ENCODE results near the gene AUNIP.

The AUNIP gene

GRCh38 chr1:25825605-25826004 lies 33.7 kb downstream of the AUNIP start:
- DNase-seq: no peak

- no peak for DNase-seq
Observed at GRCh38 chr1:25821630-25822091, 37.6 kb downstream of the AUNIP start.

- no peak for DNase-seq
Observed at GRCh38 chr1:25821112-25821476, 38.2 kb downstream of the AUNIP start.

GRCh38 chr1:25820247-25821111 lies 38.8 kb downstream of the AUNIP start:
- peak; percentile 31 for DNase-seq

- peak; percentile 55 for DNase-seq
Observed at GRCh38 chr1:25819491-25820246, 39.6 kb downstream of the AUNIP start, which contains the start of gene MTFR1L. Gene MTFR1L (plus strand): TSS chr1:25819954. CDS start chr1:25823105, 3,151 bp downstream.

- DNase-seq: no peak
Observed at GRCh38 chr1:25818569-25818968, 40.7 kb downstream of the AUNIP start.

GRCh38 chr1:25817840-25818501 lies 41.3 kb downstream of the AUNIP start:
- DNase-seq: no peak

GRCh38 chr1:25816112-25816718 lies 43.0 kb downstream of the AUNIP start:
- no peak for DNase-seq

- no peak for DNase-seq
Observed at GRCh38 chr1:25815208-25816111, 43.8 kb downstream of the AUNIP start.

- DNase-seq: no peak
Observed at GRCh38 chr1:25814549-25815087, 44.6 kb downstream of the AUNIP start.

GRCh38 chr1:25813734-25814471 lies 45.4 kb downstream of the AUNIP start:
- no peak for DNase-seq

- no peak for DNase-seq
Observed at GRCh38 chr1:25813071-25813733, 46.1 kb downstream of the AUNIP start.

- no peak for DNase-seq
Observed at GRCh38 chr1:25811384-25812082, 47.7 kb downstream of the AUNIP start.

GRCh38 chr1:25810341-25811299 lies 48.6 kb downstream of the AUNIP start:
- no peak for DNase-seq

GRCh38 chr1:25809929-25810328 lies 49.3 kb downstream of the AUNIP start:
- DNase-seq: no peak

- DNase-seq: no peak
Observed at GRCh38 chr1:25809283-25809926, 49.9 kb downstream of the AUNIP start.

- no peak for DNase-seq
Observed at GRCh38 chr1:25808481-25809244, 50.6 kb downstream of the AUNIP start.

Data from NCI-H446 treated with DMSO at 0.1 percent for 48 hours (cell line).